Upper lobe of left lung (tissue), 4 donors: Measurements from ENCODE around the gene LAMB4.

Source experiments
- EP300 ChIP-seq, 4 donors: sonication (generic); formaldehyde crosslinking; IDR thresholded peaks; one replicate each; pipeline ENCODE4 v1.5.1; 2017; ENCODE audit warnings: antibody characterized with exemption in 4 of 4, control low read depth in 2 of 4
- POLR2A ChIP-seq, 4 donors: fragments of 450-650 bp; IDR thresholded peaks; one replicate each; pipeline ENCODE4 v1.5.1; 2016 to 2017; ENCODE audit warnings: antibody characterized with exemption in 4 of 4, mild to moderate bottlenecking in 2 of 4
- POLR2AphosphoS5 ChIP-seq, 2 donors: sonication (generic); formaldehyde crosslinking; IDR thresholded peaks; one replicate each; pipeline ENCODE4 v1.5.1; 2017; ENCODE audit warnings: antibody characterized with exemption in 2 of 2
- TF ChIP-seq, protein P1 (sequence below), 6 experiments: fragments of 450-650 bp in 4 of 6; fragments of 200-600 bp in 2 of 6; sonication (generic) in 2 of 6; IDR thresholded peaks; one replicate each; pipeline ENCODE4 v1.5.1; 2016 to 2019; ENCODE audit warnings: antibody characterized with exemption in 6 of 6

DNA sequence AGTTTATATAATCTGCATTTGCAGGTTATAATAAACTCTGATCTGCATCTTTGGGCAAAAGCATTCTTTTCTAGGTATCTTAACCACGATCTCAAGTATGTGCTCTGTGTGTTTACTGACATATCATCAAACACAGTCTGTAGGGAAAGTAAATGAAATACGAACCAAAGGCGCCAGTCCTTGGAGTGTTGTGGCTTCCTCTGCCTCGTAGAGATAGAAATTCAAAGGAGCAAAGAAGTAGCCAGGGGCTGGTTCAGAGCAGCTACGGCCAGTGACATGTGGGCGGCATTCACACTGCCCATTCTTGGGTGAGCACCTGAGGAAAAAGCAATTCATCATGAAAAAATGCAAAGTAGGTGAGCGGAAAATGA is 38.7 kb downstream of the LAMB4 start:
- TF ChIP-seq, protein P1, sequence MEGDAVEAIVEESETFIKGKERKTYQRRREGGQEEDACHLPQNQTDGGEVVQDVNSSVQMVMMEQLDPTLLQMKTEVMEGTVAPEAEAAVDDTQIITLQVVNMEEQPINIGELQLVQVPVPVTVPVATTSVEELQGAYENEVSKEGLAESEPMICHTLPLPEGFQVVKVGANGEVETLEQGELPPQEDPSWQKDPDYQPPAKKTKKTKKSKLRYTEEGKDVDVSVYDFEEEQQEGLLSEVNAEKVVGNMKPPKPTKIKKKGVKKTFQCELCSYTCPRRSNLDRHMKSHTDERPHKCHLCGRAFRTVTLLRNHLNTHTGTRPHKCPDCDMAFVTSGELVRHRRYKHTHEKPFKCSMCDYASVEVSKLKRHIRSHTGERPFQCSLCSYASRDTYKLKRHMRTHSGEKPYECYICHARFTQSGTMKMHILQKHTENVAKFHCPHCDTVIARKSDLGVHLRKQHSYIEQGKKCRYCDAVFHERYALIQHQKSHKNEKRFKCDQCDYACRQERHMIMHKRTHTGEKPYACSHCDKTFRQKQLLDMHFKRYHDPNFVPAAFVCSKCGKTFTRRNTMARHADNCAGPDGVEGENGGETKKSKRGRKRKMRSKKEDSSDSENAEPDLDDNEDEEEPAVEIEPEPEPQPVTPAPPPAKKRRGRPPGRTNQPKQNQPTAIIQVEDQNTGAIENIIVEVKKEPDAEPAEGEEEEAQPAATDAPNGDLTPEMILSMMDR (IDR thresholded peaks at IDR 0.05) = no peak
- TF ChIP-seq POLR2A (IDR thresholded peaks at IDR 0.05) (no peak), EP300 (IDR thresholded peaks at IDR 0.05) (no peak), POLR2AphosphoS5 (IDR thresholded peaks at IDR 0.05) (no peak)
